ENCODE results near the gene WDR59.

Gene WDR59

DNA sequence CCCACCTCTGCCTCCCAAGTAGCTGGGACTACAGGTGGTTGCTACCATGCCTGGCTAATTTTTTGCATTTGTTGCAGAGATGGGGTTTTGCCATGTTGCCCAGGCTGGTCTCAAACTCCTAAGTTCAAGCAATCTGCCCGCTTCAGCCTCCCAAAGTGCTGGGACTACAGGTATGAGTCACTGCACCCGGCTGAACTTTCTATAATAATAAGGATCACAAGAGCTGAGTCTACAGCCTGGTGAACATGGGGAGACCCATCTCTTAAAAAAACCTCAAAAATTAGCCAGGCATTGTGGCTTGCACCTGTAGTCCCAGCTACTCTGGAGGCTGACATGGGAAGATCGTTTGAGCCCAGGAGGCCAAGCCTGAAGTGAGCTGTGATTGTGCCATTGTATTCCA, 53.5 kb downstream of the WDR59 start:
- DNase-seq (ENCODE audit: low read depth, low spot score), result no peak
- in situ Hi-C loops (cut with HindIII; ENCODE audit: low sequenced_read_pairs), result no loop called here
- TF ChIP-seq CTCF (IDR thresholded peaks at IDR 0.05; ENCODE audit: low read depth, low read length), result no peak
- H3K4me3 ChIP-seq (ENCODE audit: low read depth, low read length), result no peak overlapping the region

DNA sequence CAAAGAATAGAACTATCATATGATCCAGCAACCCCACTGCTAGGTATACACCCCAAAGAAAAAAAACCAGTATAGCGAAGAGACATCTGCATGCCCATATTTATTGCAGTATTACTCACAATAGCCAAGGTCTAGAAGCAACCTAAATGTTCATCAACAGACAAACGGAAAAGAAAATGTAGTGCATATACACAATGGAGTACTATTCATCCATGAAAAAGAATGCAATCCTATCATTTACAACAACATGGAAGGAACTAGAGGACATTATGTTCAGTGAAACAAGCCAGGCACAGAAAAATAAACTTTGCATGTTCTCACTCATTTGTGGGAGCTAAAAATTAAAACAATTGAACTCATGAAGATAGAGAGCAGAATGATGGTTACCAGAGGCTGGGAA, 55.3 kb downstream of the WDR59 start:
- no peak overlapping the region for H3K4me3 ChIP-seq (ENCODE audit: low read depth, low read length)
- DNase-seq (ENCODE audit: low read depth, low spot score), result no peak
- TF ChIP-seq CTCF (IDR thresholded peaks at IDR 0.05; ENCODE audit: low read depth, low read length), result no peak
- in situ Hi-C loops (cut with HindIII; ENCODE audit: low sequenced_read_pairs), result no loop called here

DNA sequence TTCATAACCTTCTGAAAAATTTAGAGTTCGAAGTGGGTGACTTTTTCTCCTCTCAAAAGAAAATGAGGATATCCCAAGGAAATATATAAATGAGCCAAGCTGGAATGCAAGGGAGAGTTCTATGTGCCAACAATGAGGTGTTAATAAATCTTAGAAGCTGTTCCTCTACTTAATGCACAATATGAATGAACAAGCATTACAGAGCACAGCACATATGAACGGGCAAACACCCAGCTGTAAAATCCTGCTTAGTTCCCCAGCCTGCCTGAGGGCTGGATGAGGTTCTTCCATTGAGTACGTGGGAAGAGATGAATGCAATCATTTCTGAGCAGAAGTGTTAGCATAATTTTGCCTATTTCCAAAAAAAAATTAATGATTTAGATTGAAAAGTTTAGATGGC, 58.1 kb downstream of the WDR59 start:
- H3K4me3 ChIP-seq (ENCODE audit: low read depth, low read length), result no peak overlapping the region
- no peak for TF ChIP-seq CTCF (IDR thresholded peaks at IDR 0.05; ENCODE audit: low read depth, low read length)
- DNase-seq (ENCODE audit: low read depth, low spot score), result no peak
- in situ Hi-C loops (cut with HindIII; ENCODE audit: low sequenced_read_pairs), result no loop called here

DNA sequence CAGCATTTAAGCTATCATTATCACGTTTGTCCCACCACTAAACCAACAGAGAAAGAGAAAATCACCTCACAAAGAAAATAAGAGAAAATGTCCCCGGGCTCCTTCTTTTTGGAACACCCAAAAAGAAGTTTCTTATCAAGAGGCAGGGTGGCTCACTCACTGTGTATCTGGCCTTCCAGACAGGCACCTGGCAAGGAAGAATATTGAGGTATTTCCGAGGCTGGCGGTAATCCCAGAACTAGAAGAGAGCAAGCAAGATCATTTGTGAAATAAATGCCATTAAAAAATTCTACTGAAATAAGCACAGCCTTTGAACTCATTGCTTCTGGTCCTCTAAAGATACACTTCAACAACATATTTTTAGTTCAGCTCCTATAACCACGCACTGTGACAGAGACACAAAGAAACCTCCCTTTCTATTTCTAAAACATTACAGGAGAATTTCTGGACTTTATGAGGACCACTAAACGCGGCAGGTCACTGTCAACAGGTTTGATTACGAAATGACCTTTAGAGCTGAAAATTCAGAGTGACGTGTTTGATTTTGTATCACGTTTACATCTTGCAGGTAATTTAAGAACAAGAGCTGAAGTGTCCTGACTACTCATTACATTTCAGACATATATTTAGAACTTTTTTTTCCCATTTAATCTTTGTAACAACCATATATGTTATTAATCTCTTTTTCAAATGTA, 61.0 kb downstream of the WDR59 start:
- no peak for DNase-seq (ENCODE audit: low read depth, low spot score)
- in situ Hi-C loops (cut with HindIII; ENCODE audit: low sequenced_read_pairs), result no loop called here
- no peak overlapping the region for H3K4me3 ChIP-seq (ENCODE audit: low read depth, low read length)
- no peak for TF ChIP-seq CTCF (IDR thresholded peaks at IDR 0.05; ENCODE audit: low read depth, low read length)

GRCh38 chr16:74922150-74923138, 62.5 kb downstream of the WDR59 start:
- no peak overlapping the region for H3K4me3 ChIP-seq (ENCODE audit: low read depth, low read length)
- TF ChIP-seq CTCF (IDR thresholded peaks at IDR 0.05; ENCODE audit: low read depth, low read length), result no peak
- DNase-seq (ENCODE audit: low read depth, low spot score), result peak; percentile 7
- in situ Hi-C loops (cut with HindIII; ENCODE audit: low sequenced_read_pairs), result no loop called here

- in situ Hi-C loops (cut with HindIII; ENCODE audit: low sequenced_read_pairs), result no loop called here
- H3K4me3 ChIP-seq (ENCODE audit: low read depth, low read length), result no peak overlapping the region
- DNase-seq (ENCODE audit: low read depth, low spot score), result no peak
- no peak for TF ChIP-seq CTCF (IDR thresholded peaks at IDR 0.05; ENCODE audit: low read depth, low read length)
These were observed 63.9 kb downstream of the WDR59 start for GRCh38 chr16:74921051-74921450.
